H1 (cell line): ENCODE data around the gene RAB30. TPM values are rescaled to one million over a fixed set of nuclear protein-coding genes. Genes with fewer than 3 reads are reported as not detected.

Experiments used
- CREB1 ChIP-seq: IDR thresholded peaks from 2 replicates; pipeline ENCODE4 v1.6.1; 2012; ENCODE audit warnings: inconsistent platforms
- GTF2F1 ChIP-seq: IDR thresholded peaks from 2 replicates; pipeline ENCODE4 v1.6.1; 2012; ENCODE audit warnings: low read depth, low read length, improper control_type of control experiment, borderline replicate concordance
- KDM5A ChIP-seq: fragments of 200-600 bp; IDR thresholded peaks from 2 replicates; pipeline ENCODE4 v1.7.1; 2012; ENCODE audit warnings: mild to moderate bottlenecking, low read length, inconsistent platforms, mixed read lengths
- SIX5 ChIP-seq: IDR thresholded peaks from 2 replicates; pipeline ENCODE4 v1.6.1; 2011; ENCODE audit warnings: mild to moderate bottlenecking, low read depth, low read length
- TAF7 ChIP-seq: optimal IDR thresholded peaks from 2 replicates; pipeline ENCODE3; 2011; ENCODE audit warnings: low read depth, mild to moderate bottlenecking, inconsistent platforms, low read length, moderate library complexity, borderline replicate concordance
- ZNF274 ChIP-seq: IDR thresholded peaks from 2 replicates; pipeline ENCODE4 v1.7.0; 2012; ENCODE audit warnings: low read length, borderline replicate concordance; ENCODE audit errors: extremely low read depth
- polyA plus RNA-seq, 7 experiments: library from polyadenylated mRNA; depleted of rRNA in 3 of 7; stranded (reverse) in 5 of 7; unstranded in 2 of 7; fragments of >200 nt in 5 of 7; fragments of 200-250 nt in 2 of 7; gene quantifications; 1 replicate in 5 of 7; 2 replicates in 1 of 7; 4 replicates in 1 of 7; pipeline versions ENCODE4 v1.2.1 to v1.2.3, GENCODE V29; 2011 to 2013; ENCODE audit warnings: missing spikeins in 2 of 7, mixed read lengths in 2 of 7
- total RNA-seq: library from RNA; stranded (reverse); fragmentation: NEBNext Ultra II Directional; extraction: Animal tissue kit (Norgen Biotek cat#: 25700); gene quantifications from 2 replicates; pipeline ENCODE4 v1.2.1, GENCODE V29; 2021

Gene RAB30
- total and polyA plus RNA-seq, 2 of the 8 experiments (the other 6 are each of a cell fraction or from before 2014, with no cell fraction given), result 1.6 to 11.7 TPM

DNA sequence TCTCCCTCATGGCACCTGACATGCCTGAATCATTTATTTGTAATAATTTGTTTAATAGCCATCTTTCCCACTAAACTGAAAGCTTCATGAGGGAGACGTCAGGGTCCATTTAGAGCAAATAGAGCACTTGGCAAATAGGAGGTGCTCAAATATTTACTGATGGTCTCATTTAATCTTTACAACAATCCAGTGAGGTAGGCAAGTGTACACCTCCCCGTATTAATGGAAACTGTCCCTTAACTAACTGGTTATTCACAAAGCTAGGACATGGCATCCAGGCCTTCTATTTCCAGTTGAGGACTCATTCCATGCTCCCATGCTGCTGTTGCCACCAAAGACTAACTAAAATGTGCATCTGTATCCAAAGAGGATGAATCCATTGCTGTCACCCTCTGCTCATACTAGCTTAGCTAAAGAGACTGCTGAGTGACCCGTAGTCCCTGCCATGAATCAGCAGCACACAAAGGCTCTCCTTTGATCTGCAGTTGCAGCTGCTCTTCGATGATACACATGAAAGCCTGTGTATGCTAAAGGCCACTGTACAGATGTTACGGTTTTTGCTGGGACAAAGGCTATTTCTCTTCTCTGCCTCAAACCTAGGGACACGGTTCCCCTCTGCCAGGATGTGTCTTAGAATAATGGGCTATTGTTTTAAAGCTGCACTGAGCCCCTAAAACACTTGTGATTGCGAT lies 82.6 kb downstream of the RAB30 start (continued):
- TF ChIP-seq KDM5A, result no peak
- no peak for TF ChIP-seq GTF2F1
- TF ChIP-seq ZNF274, result no peak
- no peak for TF ChIP-seq CREB1
- TF ChIP-seq TAF7, result no peak
- no peak for TF ChIP-seq SIX5
- TF ChIP-seq, all 59 proteins: peak for 0
